HepG2 (cell line): ENCODE results near the gene TNFRSF6B. TPM values are rescaled to one million over a fixed set of nuclear protein-coding genes. Genes with fewer than 3 reads are reported as not detected.

Experiments used
- ARNTL ChIP-seq: sonication (generic); formaldehyde crosslinking; IDR thresholded peaks from 2 replicates; pipeline ENCODE4 v1.4.0; 2020; ENCODE audit warnings: mild to moderate bottlenecking, missing genetic modification reagents
- XBP1 ChIP-seq: sonication (generic); formaldehyde crosslinking; IDR thresholded peaks from 2 replicates; pipeline ENCODE4 v1.5.0; 2020; ENCODE audit warnings: missing genetic modification reagents
- ZBTB43 ChIP-seq: sonication (generic); formaldehyde crosslinking; conservative IDR thresholded peaks from 2 replicates; pipeline ENCODE4 v1.4.0; 2020; ENCODE audit warnings: missing genetic modification reagents
- ZHX1 ChIP-seq: sonication (generic); formaldehyde crosslinking; IDR thresholded peaks from 2 replicates; pipeline ENCODE4 v1.8.1; 2022; ENCODE audit warnings: low read depth, mild to moderate bottlenecking, missing genetic modification reagents
- ZNF337 ChIP-seq: sonication (generic); formaldehyde crosslinking; IDR thresholded peaks from 2 replicates; pipeline ENCODE4 v1.5.1; 2020; ENCODE audit warnings: missing genetic modification reagents, low read depth, mild to moderate bottlenecking, borderline replicate concordance
- ZNF737 ChIP-seq: sonication (generic); formaldehyde crosslinking; IDR thresholded peaks from 2 replicates; pipeline ENCODE4 v1.5.0; 2020; ENCODE audit warnings: missing genetic modification reagents, mild to moderate bottlenecking, borderline replicate concordance
- polyA plus RNA-seq, 8 experiments: library from polyadenylated mRNA; depleted of rRNA in 3 of 8; stranded (reverse) in 7 of 8; unstranded in 1 of 8; fragments of >200 nt; fragmentation: Illumina TruSeq in 4 of 8; extraction: Trizol in 4 of 8; gene quantifications; 2 replicates each; pipeline versions ENCODE4 v1.2.1 to v1.2.3, GENCODE V29; 2011 to 2016; ENCODE audit warnings: low read depth in 4 of 8, missing spikeins in 1 of 8, mixed read lengths in 1 of 8; ENCODE audit not compliant: insufficient read depth in 1 of 8
- total RNA-seq, 5 experiments: library from RNA; depleted of rRNA; stranded (reverse); fragments of >200 nt; fragmentation: Illumina TruSeq; extraction: Trizol; gene quantifications; 2 replicates each; pipeline ENCODE4 v1.2.3, GENCODE V29; 2016; ENCODE audit warnings: low read depth in 1 of 5
- TF ChIP-seq, protein P1 (sequence below): sonication (generic); formaldehyde crosslinking; IDR thresholded peaks from 2 replicates; pipeline ENCODE4 v1.5.1; 2020; ENCODE audit warnings: mild to moderate bottlenecking, missing genetic modification reagents, moderate library complexity
- TF ChIP-seq, protein P2 (sequence below): sonication (generic); formaldehyde crosslinking; IDR thresholded peaks from 2 replicates; pipeline ENCODE4 v1.8.1; 2022; ENCODE audit warnings: mild to moderate bottlenecking, missing genetic modification reagents

TNFRSF6B gene
- total and polyA plus RNA-seq, 2 of the 13 experiments (the other 11 are each of a cell fraction or from before 2014, with no cell fraction given) = 0.24 TPM; not detected in 1

GRCh38 chr20:63738687-63739129 is 42.3 kb downstream of the TNFRSF6B start (continued):
- TF ChIP-seq ZHX1 (CRISPR knock-in tag) (0 out of 2 replicates have a peak, but pooled peaks have one; percentile 9), ZBTB43 (CRISPR knock-in tag) (no peak), ARNTL (CRISPR knock-in tag) (no peak), XBP1 (CRISPR knock-in tag) (0 out of 2 replicates have a peak, but pooled peaks have one; percentile 19), ZNF337 (no peak), ZNF737 (CRISPR knock-in tag) (no peak)
- TF ChIP-seq, protein P1, sequence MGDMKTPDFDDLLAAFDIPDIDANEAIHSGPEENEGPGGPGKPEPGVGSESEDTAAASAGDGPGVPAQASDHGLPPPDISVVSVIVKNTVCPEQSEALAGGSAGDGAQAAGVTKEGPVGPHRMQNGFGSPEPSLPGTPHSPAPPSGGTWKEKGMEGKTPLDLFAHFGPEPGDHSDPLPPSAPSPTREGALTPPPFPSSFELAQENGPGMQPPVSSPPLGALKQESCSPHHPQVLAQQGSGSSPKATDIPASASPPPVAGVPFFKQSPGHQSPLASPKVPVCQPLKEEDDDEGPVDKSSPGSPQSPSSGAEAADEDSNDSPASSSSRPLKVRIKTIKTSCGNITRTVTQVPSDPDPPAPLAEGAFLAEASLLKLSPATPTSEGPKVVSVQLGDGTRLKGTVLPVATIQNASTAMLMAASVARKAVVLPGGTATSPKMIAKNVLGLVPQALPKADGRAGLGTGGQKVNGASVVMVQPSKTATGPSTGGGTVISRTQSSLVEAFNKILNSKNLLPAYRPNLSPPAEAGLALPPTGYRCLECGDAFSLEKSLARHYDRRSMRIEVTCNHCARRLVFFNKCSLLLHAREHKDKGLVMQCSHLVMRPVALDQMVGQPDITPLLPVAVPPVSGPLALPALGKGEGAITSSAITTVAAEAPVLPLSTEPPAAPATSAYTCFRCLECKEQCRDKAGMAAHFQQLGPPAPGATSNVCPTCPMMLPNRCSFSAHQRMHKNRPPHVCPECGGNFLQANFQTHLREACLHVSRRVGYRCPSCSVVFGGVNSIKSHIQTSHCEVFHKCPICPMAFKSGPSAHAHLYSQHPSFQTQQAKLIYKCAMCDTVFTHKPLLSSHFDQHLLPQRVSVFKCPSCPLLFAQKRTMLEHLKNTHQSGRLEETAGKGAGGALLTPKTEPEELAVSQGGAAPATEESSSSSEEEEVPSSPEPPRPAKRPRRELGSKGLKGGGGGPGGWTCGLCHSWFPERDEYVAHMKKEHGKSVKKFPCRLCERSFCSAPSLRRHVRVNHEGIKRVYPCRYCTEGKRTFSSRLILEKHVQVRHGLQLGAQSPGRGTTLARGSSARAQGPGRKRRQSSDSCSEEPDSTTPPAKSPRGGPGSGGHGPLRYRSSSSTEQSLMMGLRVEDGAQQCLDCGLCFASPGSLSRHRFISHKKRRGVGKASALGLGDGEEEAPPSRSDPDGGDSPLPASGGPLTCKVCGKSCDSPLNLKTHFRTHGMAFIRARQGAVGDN (CRISPR knock-in tag) = peak; percentile 81
- TF ChIP-seq, protein P2, sequence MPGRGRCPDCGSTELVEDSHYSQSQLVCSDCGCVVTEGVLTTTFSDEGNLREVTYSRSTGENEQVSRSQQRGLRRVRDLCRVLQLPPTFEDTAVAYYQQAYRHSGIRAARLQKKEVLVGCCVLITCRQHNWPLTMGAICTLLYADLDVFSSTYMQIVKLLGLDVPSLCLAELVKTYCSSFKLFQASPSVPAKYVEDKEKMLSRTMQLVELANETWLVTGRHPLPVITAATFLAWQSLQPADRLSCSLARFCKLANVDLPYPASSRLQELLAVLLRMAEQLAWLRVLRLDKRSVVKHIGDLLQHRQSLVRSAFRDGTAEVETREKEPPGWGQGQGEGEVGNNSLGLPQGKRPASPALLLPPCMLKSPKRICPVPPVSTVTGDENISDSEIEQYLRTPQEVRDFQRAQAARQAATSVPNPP (CRISPR knock-in tag) = no peak
- TF ChIP-seq, all 625 proteins: peak for 70
